ENCODE data around the gene CHMP5.

DNA sequence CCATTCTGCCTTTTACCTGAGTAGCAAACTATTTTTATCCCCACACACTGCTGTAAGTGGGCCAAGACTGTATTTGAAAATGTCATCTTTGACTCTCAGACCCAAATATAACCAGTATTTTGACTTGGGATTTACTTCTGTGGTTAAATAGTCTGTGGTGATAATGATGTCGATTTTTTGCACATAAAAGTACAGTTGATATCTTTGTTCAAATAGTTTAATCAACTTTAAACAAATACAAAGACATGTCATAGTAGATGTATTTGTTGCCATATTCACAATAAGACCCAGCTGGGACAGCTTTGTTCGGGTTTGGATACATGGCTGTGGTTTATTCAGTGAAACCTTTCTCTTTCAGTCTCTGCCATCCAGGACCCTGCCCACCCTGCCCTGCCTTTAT, 45.9 kb downstream of the CHMP5 start:
- TF ChIP-seq POLR2A (IDR thresholded peaks at IDR 0.05): no peak
- TF ChIP-seq, protein P1, sequence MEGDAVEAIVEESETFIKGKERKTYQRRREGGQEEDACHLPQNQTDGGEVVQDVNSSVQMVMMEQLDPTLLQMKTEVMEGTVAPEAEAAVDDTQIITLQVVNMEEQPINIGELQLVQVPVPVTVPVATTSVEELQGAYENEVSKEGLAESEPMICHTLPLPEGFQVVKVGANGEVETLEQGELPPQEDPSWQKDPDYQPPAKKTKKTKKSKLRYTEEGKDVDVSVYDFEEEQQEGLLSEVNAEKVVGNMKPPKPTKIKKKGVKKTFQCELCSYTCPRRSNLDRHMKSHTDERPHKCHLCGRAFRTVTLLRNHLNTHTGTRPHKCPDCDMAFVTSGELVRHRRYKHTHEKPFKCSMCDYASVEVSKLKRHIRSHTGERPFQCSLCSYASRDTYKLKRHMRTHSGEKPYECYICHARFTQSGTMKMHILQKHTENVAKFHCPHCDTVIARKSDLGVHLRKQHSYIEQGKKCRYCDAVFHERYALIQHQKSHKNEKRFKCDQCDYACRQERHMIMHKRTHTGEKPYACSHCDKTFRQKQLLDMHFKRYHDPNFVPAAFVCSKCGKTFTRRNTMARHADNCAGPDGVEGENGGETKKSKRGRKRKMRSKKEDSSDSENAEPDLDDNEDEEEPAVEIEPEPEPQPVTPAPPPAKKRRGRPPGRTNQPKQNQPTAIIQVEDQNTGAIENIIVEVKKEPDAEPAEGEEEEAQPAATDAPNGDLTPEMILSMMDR (IDR thresholded peaks at IDR 0.05): no peak

Data from body of pancreas (tissue), 4 donors.